Sigmoid colon (tissue), 4 donors: ENCODE results near the gene VEZF1.

Experiments
- CTCF ChIP-seq, 4 experiments: fragments of 450-650 bp in 3 of 4; fragments of 200-600 bp in 1 of 4; IDR thresholded peaks; one replicate each; pipeline ENCODE4 v1.5.1; 2016 to 2019; ENCODE audit warnings: antibody characterized with exemption in 4 of 4, mild to moderate bottlenecking in 3 of 4, moderate library complexity in 2 of 4
- EP300 ChIP-seq, 4 donors: sonication (generic); formaldehyde crosslinking; IDR thresholded peaks; one replicate each; pipeline ENCODE4 v1.6.1; 2017; ENCODE audit warnings: antibody characterized with exemption in 4 of 4
- POLR2A ChIP-seq, 2 donors: fragments of 450-650 bp; IDR thresholded peaks; one replicate each; pipeline ENCODE4 v1.6.1; 2016; ENCODE audit warnings: antibody characterized with exemption in 2 of 2, mild to moderate bottlenecking in 2 of 2, moderate library complexity in 2 of 2
- POLR2AphosphoS5 ChIP-seq, 4 donors: sonication (generic); formaldehyde crosslinking; IDR thresholded peaks; one replicate each; pipeline ENCODE4 v1.6.1; 2017; ENCODE audit warnings: antibody characterized with exemption in 4 of 4

GRCh38 chr17:57954397-57955182, 33.5 kb downstream of the VEZF1 start:
- TF ChIP-seq POLR2A (IDR thresholded peaks at IDR 0.05), result peak in 1 of 2 donors; percentile 64
- TF ChIP-seq CTCF (IDR thresholded peaks at IDR 0.05), result no peak
- TF ChIP-seq POLR2AphosphoS5 (IDR thresholded peaks at IDR 0.05), result peak; percentile 51 to 86 (median 78)
- no peak for TF ChIP-seq EP300 (IDR thresholded peaks at IDR 0.05)
